NOMO-1 treated with DMSO at 0.1 percent for 48 hours (cell line): ENCODE data around the gene UFM1.
A peak's percentile ranks its signal among the peaks of the same experiment; 100 is the strongest.
"Not testable (repeated sequence)": the region's sequence is repeated elsewhere in the genome, so short reads cannot be mapped to it uniquely, and the experiment has no call there.

Experiments used
- DNase-seq: peaks from one replicate; lab custom pipeline; 2025; ENCODE audit not compliant: unreplicated experiment; lab: John Stamatoyannopoulos, UW

Gene UFM1

GRCh38 chr13:38349390-38350113 lies at the start of gene UFM1:
UFM1 (plus strand) TSS chr13:38349851; CDS start chr13:38349920, 69 bp downstream.
- peak; percentile 95 for DNase-seq

- no peak for DNase-seq
Measured at GRCh38 chr13:38301236-38301635, 48.4 kb upstream of the UFM1 start.

GRCh38 chr13:38303816-38304320 lies 45.8 kb upstream of the UFM1 start:
- no peak for DNase-seq

GRCh38 chr13:38308736-38309135 lies 40.9 kb upstream of the UFM1 start:
- DNase-seq: no peak

GRCh38 chr13:38309397-38309796 lies 40.3 kb upstream of the UFM1 start:
- no peak for DNase-seq

- DNase-seq: not testable (repeated sequence)
Measured at GRCh38 chr13:38311175-38311574, 38.5 kb upstream of the UFM1 start.

- DNase-seq: no peak
Measured at GRCh38 chr13:38316129-38316528, 33.5 kb upstream of the UFM1 start.

GRCh38 chr13:38321654-38322053 lies 28.0 kb upstream of the UFM1 start:
- no peak for DNase-seq

- no peak for DNase-seq
Measured at GRCh38 chr13:38325426-38325825, 24.2 kb upstream of the UFM1 start.

GRCh38 chr13:38328699-38329098 lies 21.0 kb upstream of the UFM1 start:
- no peak for DNase-seq

- DNase-seq: no peak
Measured at GRCh38 chr13:38334845-38335244, 14.8 kb upstream of the UFM1 start.

GRCh38 chr13:38338089-38338488 lies 11.6 kb upstream of the UFM1 start:
- no peak for DNase-seq

GRCh38 chr13:38340624-38341023 lies 9.0 kb upstream of the UFM1 start:
- DNase-seq: no peak

- no peak for DNase-seq
Measured at GRCh38 chr13:38341149-38341692, 8.4 kb upstream of the UFM1 start.

- DNase-seq: no peak
Measured at GRCh38 chr13:38346764-38347163, 2.9 kb upstream of the UFM1 start.

- DNase-seq: peak; percentile 12
Measured at GRCh38 chr13:38348861-38349389, 726 bp upstream of the UFM1 start.

GRCh38 chr13:38350114-38350617 lies 515 bp downstream of the UFM1 start:
- DNase-seq: peak; percentile 29

GRCh38 chr13:38355595-38356119 lies 6.0 kb downstream of the UFM1 start:
- no peak for DNase-seq

- DNase-seq: no peak
Measured at GRCh38 chr13:38358684-38359083, 9.0 kb downstream of the UFM1 start.

- no peak for DNase-seq
Measured at GRCh38 chr13:38361542-38362262, 12.1 kb downstream of the UFM1 start.

GRCh38 chr13:38363219-38363618 lies 13.6 kb downstream of the UFM1 start:
- no peak for DNase-seq
